ENCODE results near the gene PSTPIP1. TPM values are rescaled to one million over a fixed set of nuclear protein-coding genes. Genes with fewer than 3 reads are reported as not detected.

Gene PSTPIP1
- total and polyA plus RNA-seq, 2 of the 8 experiments (the other 6 are each of a cell fraction or from before 2014, with no cell fraction given): 1.6 to 1.8 TPM

DNA sequence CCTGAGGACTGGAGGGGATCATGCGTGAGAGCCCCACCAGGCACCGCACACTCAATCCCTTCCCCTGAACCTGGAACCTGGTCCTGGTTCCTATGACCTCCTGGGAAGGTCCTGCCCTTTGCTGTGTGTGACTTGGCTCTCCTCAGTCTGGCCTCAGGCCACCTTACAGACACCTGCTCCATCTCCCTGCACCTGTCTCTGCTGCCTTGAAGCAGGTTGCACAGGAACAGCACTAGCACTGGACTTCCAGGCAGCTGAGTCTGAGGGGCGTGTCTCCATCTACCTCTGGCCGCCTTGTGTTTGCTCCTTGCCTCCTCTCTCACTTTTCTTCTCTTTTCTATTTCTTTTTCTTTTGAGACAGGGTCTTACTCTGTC is 15.4 kb downstream of the PSTPIP1 start:
- no peaks in the 10 kb centered on the region for H4K20me1 ChIP-seq (replicated peaks in 1 of 2; ENCODE audit: control insufficient read depth in 1 of 2, insufficient read depth in 2 of 2, low read length in 2 of 2)
- no peak overlapping the region for H2BK120ac ChIP-seq (replicated peaks; ENCODE audit: low read depth, low read length)
- no peaks in the 10 kb centered on the region for H3K36me3 ChIP-seq (ENCODE audit: control insufficient read depth in 2 of 4, insufficient read depth in 4 of 4, low read length in 3 of 4)
- H3K4ac ChIP-seq (replicated peaks; ENCODE audit: insufficient read length, low read depth, low read length): no peak overlapping the region
- POLR2A ChIA-PET (ENCODE audit: partially characterized antibody): no interaction called here
- no peak overlapping the region for H3K27ac ChIP-seq (ENCODE audit: low read depth, low read length)
- no peak overlapping the region for H2BK5ac ChIP-seq (ENCODE audit: low read depth, low read length)
- CTCF ChIA-PET (ENCODE audit: partially characterized antibody): interaction anchor here (0.5 to 2.2 kb wide), 4 partner anchors 9 to 363 kb away, joined by 3 to 8 read pairs (median 4); no protein-coding TSS in a partner anchor
- 79% methylated on average over 4 of the region's 4 CpGs; no CpG with 5 or more reads in 1 of the 2 experiments for WGBS, 2 experiments (ENCODE audit: extremely low coverage in 1 of 2, insufficient coverage in 1 of 2, insufficient read length in 1 of 2, insufficient replicate concordance in 2 of 2, low coverage in 1 of 2, low lambda C conversion rate in 2 of 2, missing lambda C conversion rate in 1 of 2)
- FAIRE-seq (no peak), DNase-seq (ENCODE audit: low read depth in 1 of 2, low spot score in 2 of 2) (no peak)
- no peak for TF ChIP-seq CBX8 (IDR thresholded peaks at IDR 0.05; ENCODE audit: borderline replicate concordance, low read depth, low read length)
- TF ChIP-seq, protein P1, sequence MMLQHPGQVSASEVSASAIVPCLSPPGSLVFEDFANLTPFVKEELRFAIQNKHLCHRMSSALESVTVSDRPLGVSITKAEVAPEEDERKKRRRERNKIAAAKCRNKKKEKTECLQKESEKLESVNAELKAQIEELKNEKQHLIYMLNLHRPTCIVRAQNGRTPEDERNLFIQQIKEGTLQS (IDR thresholded peaks at IDR 0.05; ENCODE audit: insufficient read depth, low read depth, low read length): no peak
- TF ChIP-seq, protein P2, sequence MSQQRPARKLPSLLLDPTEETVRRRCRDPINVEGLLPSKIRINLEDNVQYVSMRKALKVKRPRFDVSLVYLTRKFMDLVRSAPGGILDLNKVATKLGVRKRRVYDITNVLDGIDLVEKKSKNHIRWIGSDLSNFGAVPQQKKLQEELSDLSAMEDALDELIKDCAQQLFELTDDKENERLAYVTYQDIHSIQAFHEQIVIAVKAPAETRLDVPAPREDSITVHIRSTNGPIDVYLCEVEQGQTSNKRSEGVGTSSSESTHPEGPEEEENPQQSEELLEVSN (IDR thresholded peaks at IDR 0.05): no peak
- no peak for TF ChIP-seq SRF (IDR thresholded peaks at IDR 0.05; ENCODE audit: low read depth, low read length)
- TF ChIP-seq ZNF274 (IDR thresholded peaks at IDR 0.05; ENCODE audit: borderline replicate concordance, extremely low read depth, low read length): no peak
- TF ChIP-seq RAD21 (IDR thresholded peaks at IDR 0.05 in 1 of 2, conservative IDR thresholded peaks at IDR 0.05 in 1 of 2; ENCODE audit: low read depth in 2 of 2, low read length in 2 of 2): no peak
- no peak for TF ChIP-seq CREB1 (IDR thresholded peaks at IDR 0.05)
- TF ChIP-seq KDM4A (IDR thresholded peaks at IDR 0.05; ENCODE audit: low read depth, low read length, severe bottlenecking): no peak
- TF ChIP-seq SIRT6 (IDR thresholded peaks at IDR 0.05; ENCODE audit: low read length): no peak
- H3K4me1 ChIP-seq (replicated peaks in 1 of 4; ENCODE audit: control insufficient read depth in 3 of 4, insufficient read depth in 4 of 4, low read length in 3 of 4): no peaks in the 10 kb centered on the region
- H4K91ac ChIP-seq (replicated peaks; ENCODE audit: insufficient read length, low read length): no peak overlapping the region
- H3K14ac ChIP-seq (ENCODE audit: insufficient read length): no peak overlapping the region
- H2AK5ac ChIP-seq (ENCODE audit: low read depth, low read length): no peak overlapping the region
- no peaks in the 10 kb centered on the region for H3K27me3 ChIP-seq (replicated peaks in 1 of 4; ENCODE audit: control insufficient read depth in 3 of 4, extremely low read depth in 1 of 4, insufficient read depth in 3 of 4, low read length in 3 of 4)
- H2BK12ac ChIP-seq (ENCODE audit: low read depth, low read length): no peak overlapping the region
- H3K9ac ChIP-seq (replicated peaks in 1 of 4; ENCODE audit: extremely low read depth in 1 of 4, low read depth in 3 of 4, low read length in 3 of 4): no peak overlapping the region
- no peak overlapping the region for H2AFZ ChIP-seq (ENCODE audit: low read length)
- H3K4me2 ChIP-seq (ENCODE audit: insufficient read depth in 1 of 2, low read depth in 2 of 2, low read length in 2 of 2): no peak overlapping the region
- no peak overlapping the region for H3K4me3 ChIP-seq (ENCODE audit: extremely low read depth in 1 of 4, insufficient read depth in 2 of 4, low read depth in 3 of 4, low read length in 4 of 4)
- H2BK15ac ChIP-seq (ENCODE audit: low read length): no peak overlapping the region
- no peak overlapping the region for H3K56ac ChIP-seq (replicated peaks; ENCODE audit: insufficient read length, low read depth, low read length)
- no peaks in the 10 kb centered on the region for H3K79me1 ChIP-seq (ENCODE audit: low read depth, low read length)
- H3K79me2 ChIP-seq (ENCODE audit: control insufficient read depth in 1 of 2, insufficient read depth in 2 of 2, low read length in 2 of 2): no peaks in the 10 kb centered on the region
- no peak overlapping the region for H2BK20ac ChIP-seq (ENCODE audit: low read length)
- no peak overlapping the region for H4K8ac ChIP-seq (ENCODE audit: extremely low read depth, insufficient read depth, low read length)
- peaks cover 5% of the 10 kb centered on the region; the same call in 1 of the 2 replicates for H3K23me2 ChIP-seq (ENCODE audit: low read depth, low read length)
- H3K23ac ChIP-seq (ENCODE audit: insufficient read length): no peak overlapping the region
- no peak overlapping the region for H3K18ac ChIP-seq (ENCODE audit: extremely low read depth, low read length)
- no peak overlapping the region for H4K5ac ChIP-seq (ENCODE audit: insufficient read length, low read depth, low read length)
- H3K9me3 ChIP-seq (ENCODE audit: insufficient read depth in 2 of 2, low read depth in 1 of 2, low read length in 1 of 2): no peaks in the 10 kb centered on the region
